NCI-H1048 (cell line): Measurements from ENCODE around the gene BBS9.
"Not testable (repeated sequence)": the region's sequence is repeated elsewhere in the genome, so short reads cannot be mapped to it uniquely, and the experiment has no call there.

Source experiments
- DNase-seq: peaks from one replicate; lab custom pipeline; 2025; lab: John Stamatoyannopoulos, UW

The BBS9 gene

GRCh38 chr7:33500703-33501701 lies 371.6 kb downstream of the BBS9 start:
- DNase-seq = no peak

GRCh38 chr7:33503014-33503413 lies 373.6 kb downstream of the BBS9 start:
- no peak for DNase-seq

- DNase-seq = no peak
Measured at GRCh38 chr7:33503736-33504135, 374.4 kb downstream of the BBS9 start.

GRCh38 chr7:33504266-33504665 lies 374.9 kb downstream of the BBS9 start:
- DNase-seq = no peak

GRCh38 chr7:33509206-33509605 lies 379.8 kb downstream of the BBS9 start:
- DNase-seq = no peak

GRCh38 chr7:33511778-33512177 lies 382.4 kb downstream of the BBS9 start:
- no peak for DNase-seq

- no peak for DNase-seq
Measured at GRCh38 chr7:33516568-33516967, 387.2 kb downstream of the BBS9 start.

- DNase-seq = no peak
Measured at GRCh38 chr7:33517191-33517590, 387.8 kb downstream of the BBS9 start.

- not testable (repeated sequence) for DNase-seq
Measured at GRCh38 chr7:33527008-33527407, 397.6 kb downstream of the BBS9 start.

GRCh38 chr7:33527613-33528012 lies 398.2 kb downstream of the BBS9 start:
- not testable (repeated sequence) for DNase-seq

GRCh38 chr7:33529070-33529469 lies 399.7 kb downstream of the BBS9 start:
- DNase-seq = no peak

GRCh38 chr7:33530664-33531063 lies 401.3 kb downstream of the BBS9 start:
- no peak for DNase-seq

- DNase-seq = no peak
Measured at GRCh38 chr7:33531888-33532287, 402.5 kb downstream of the BBS9 start.

- no peak for DNase-seq
Measured at GRCh38 chr7:33534833-33535232, 405.5 kb downstream of the BBS9 start.

- no peak for DNase-seq
Measured at GRCh38 chr7:33535989-33536388, 406.6 kb downstream of the BBS9 start.

GRCh38 chr7:33536398-33537103 lies 407.2 kb downstream of the BBS9 start:
- no peak for DNase-seq

- DNase-seq = no peak
Measured at GRCh38 chr7:33537104-33537477, 407.7 kb downstream of the BBS9 start.

GRCh38 chr7:33539198-33539597 lies 409.8 kb downstream of the BBS9 start:
- no peak for DNase-seq

- DNase-seq = no peak
Measured at GRCh38 chr7:33539659-33540400, 410.5 kb downstream of the BBS9 start.

GRCh38 chr7:33547880-33548279 lies 418.5 kb downstream of the BBS9 start:
- DNase-seq = no peak

GRCh38 chr7:33550363-33550762 lies 421.0 kb downstream of the BBS9 start:
- no peak for DNase-seq

- no peak for DNase-seq
Measured at GRCh38 chr7:33550979-33551378, 421.6 kb downstream of the BBS9 start.
